Measurements from ENCODE around the gene MERTK. TPM values are rescaled to one million over a fixed set of nuclear protein-coding genes. Genes with fewer than 3 reads are reported as not detected.

Gene MERTK
- total RNA-seq, 1 donor from 2014 or later = 3.2 TPM

DNA sequence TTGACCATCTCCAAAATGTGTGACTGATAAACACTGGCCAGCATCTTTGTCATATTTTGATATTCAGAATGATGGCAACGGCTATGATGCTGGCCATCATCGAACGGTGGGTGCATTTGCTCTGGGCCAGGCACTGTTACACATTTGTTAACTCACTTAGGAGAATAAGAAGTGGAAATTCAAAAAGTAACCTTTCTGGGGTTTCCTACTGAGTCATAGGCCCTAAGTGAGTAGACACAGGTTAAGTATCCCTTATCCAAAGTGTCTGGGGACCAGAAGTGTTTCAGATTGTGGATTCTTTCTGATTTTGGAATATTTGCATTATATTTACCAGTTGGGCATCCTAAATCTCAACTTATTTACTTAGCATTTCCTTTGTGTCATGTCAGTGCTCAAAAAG, 92.0 kb downstream of the MERTK start:
- TF ChIP-seq, protein P1, sequence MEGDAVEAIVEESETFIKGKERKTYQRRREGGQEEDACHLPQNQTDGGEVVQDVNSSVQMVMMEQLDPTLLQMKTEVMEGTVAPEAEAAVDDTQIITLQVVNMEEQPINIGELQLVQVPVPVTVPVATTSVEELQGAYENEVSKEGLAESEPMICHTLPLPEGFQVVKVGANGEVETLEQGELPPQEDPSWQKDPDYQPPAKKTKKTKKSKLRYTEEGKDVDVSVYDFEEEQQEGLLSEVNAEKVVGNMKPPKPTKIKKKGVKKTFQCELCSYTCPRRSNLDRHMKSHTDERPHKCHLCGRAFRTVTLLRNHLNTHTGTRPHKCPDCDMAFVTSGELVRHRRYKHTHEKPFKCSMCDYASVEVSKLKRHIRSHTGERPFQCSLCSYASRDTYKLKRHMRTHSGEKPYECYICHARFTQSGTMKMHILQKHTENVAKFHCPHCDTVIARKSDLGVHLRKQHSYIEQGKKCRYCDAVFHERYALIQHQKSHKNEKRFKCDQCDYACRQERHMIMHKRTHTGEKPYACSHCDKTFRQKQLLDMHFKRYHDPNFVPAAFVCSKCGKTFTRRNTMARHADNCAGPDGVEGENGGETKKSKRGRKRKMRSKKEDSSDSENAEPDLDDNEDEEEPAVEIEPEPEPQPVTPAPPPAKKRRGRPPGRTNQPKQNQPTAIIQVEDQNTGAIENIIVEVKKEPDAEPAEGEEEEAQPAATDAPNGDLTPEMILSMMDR (IDR thresholded peaks at IDR 0.05) = no peak
- Mint-ChIP-seq H3K9me3 (ENCODE audit: low read depth) (no peaks in the 10 kb centered on the region), H3K4me3 (ENCODE audit: unreplicated experiment) (no peak overlapping the region), H3K27me3 (ENCODE audit: low read depth) (no peaks in the 10 kb centered on the region), H3K36me3 (ENCODE audit: low read depth) (no peaks in the 10 kb centered on the region), H3K27ac (ENCODE audit: unreplicated experiment) (no peak overlapping the region), H3K4me1 (ENCODE audit: low read depth) (peaks cover 18% of the 10 kb centered on the region)
- no peak for DNase-seq (ENCODE audit: low spot score)

DNA sequence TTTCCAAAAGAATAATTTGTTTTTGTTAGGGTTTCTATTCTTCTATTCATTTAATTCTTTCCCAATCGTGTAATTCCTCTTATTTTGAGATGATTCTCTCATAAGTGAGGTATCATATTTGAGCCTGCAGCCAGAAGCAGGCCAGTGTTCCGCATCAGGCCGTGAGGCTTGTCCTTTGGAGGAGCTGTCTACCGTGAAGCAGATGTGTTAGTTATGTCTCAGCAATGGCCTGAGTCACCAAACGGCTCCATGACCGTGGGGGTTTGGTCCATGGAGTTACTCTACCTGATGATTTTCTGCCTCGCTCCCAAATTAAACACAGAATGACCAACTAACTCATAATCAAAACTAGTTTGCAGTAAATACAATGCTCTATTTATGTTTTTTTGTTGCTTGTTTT, 92.4 kb downstream of the MERTK start:
- no peaks in the 10 kb centered on the region for H3K27me3 Mint-ChIP-seq (ENCODE audit: low read depth)
- H3K9me3 Mint-ChIP-seq (ENCODE audit: low read depth) = no peaks in the 10 kb centered on the region
- H3K36me3 Mint-ChIP-seq (ENCODE audit: low read depth) = no peaks in the 10 kb centered on the region
- TF ChIP-seq, protein P1 (IDR thresholded peaks at IDR 0.05) = no peak
- no peak overlapping the region for H3K27ac Mint-ChIP-seq (ENCODE audit: unreplicated experiment)
- DNase-seq (ENCODE audit: low spot score) = no peak
- no peak overlapping the region for H3K4me3 Mint-ChIP-seq (ENCODE audit: unreplicated experiment)
- H3K4me1 Mint-ChIP-seq (ENCODE audit: low read depth) = peaks cover 15% of the 10 kb centered on the region

- no peaks in the 10 kb centered on the region for H3K36me3 Mint-ChIP-seq (ENCODE audit: low read depth)
- no peaks in the 10 kb centered on the region for H3K9me3 Mint-ChIP-seq (ENCODE audit: low read depth)
- H3K4me1 Mint-ChIP-seq (ENCODE audit: low read depth) = peaks cover 8% of the 10 kb centered on the region
- DNase-seq (ENCODE audit: low spot score) = no peak
- no peaks in the 10 kb centered on the region for H3K27me3 Mint-ChIP-seq (ENCODE audit: low read depth)
- no peak overlapping the region for H3K27ac Mint-ChIP-seq (ENCODE audit: unreplicated experiment)
- H3K4me3 Mint-ChIP-seq (ENCODE audit: unreplicated experiment) = no peak overlapping the region
- TF ChIP-seq, protein P1 (IDR thresholded peaks at IDR 0.05) = no peak
These were observed 95.6 kb downstream of the MERTK start for GRCh38 chr2:111994042-111994441.

DNA sequence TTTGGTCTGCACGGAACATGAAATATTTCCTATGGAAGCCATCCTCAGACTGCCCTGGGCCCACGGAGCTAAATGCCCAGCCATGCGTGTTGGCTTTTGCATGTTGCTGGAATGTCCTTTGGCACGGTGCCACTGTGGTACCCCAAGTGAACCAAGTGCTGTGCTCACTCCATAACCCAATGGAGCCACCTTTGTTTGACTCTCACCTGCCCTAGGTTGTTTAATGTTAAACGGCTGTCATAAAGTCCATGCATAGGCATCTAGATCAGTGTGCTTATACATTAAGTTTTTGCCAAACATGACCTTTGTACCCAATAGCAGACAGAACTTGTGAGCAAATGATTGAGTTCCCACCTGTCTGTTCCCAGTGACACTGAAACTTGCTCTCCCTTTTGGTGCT, 96.7 kb downstream of the MERTK start:
- H3K27me3 Mint-ChIP-seq (ENCODE audit: low read depth) = no peaks in the 10 kb centered on the region
- DNase-seq (ENCODE audit: low spot score) = no peak
- H3K4me3 Mint-ChIP-seq (ENCODE audit: unreplicated experiment) = no peak overlapping the region
- peaks cover 8% of the 10 kb centered on the region for H3K4me1 Mint-ChIP-seq (ENCODE audit: low read depth)
- H3K9me3 Mint-ChIP-seq (ENCODE audit: low read depth) = peaks cover 3% of the 10 kb centered on the region
- no peak overlapping the region for H3K27ac Mint-ChIP-seq (ENCODE audit: unreplicated experiment)
- TF ChIP-seq, protein P1 (IDR thresholded peaks at IDR 0.05) = no peak
- H3K36me3 Mint-ChIP-seq (ENCODE audit: low read depth) = no peaks in the 10 kb centered on the region

- TF ChIP-seq, protein P1 (IDR thresholded peaks at IDR 0.05) = no peak
- DNase-seq (ENCODE audit: low spot score) = no peak
- Mint-ChIP-seq H3K27ac (ENCODE audit: unreplicated experiment) (no peak overlapping the region), H3K36me3 (ENCODE audit: low read depth) (peaks cover 11% of the 10 kb centered on the region), H3K27me3 (ENCODE audit: low read depth) (no peaks in the 10 kb centered on the region), H3K4me1 (ENCODE audit: low read depth) (peaks cover 8% of the 10 kb centered on the region), H3K4me3 (ENCODE audit: unreplicated experiment) (no peak overlapping the region), H3K9me3 (ENCODE audit: low read depth) (peaks cover 3% of the 10 kb centered on the region)
These were observed 101.4 kb downstream of the MERTK start for GRCh38 chr2:111999809-112000208.
